BJ (cell line): ENCODE measurements around the gene C6orf62. TPM values are rescaled to one million over a fixed set of nuclear protein-coding genes. Genes with fewer than 3 reads are reported as not detected.
A peak's percentile ranks its signal among the peaks of the same experiment; 100 is the strongest.

Experiments
- CTCF ChIA-PET: fragments of 350-600 bp; formaldehyde crosslinking; extraction: SDS; loops from one replicate; lab custom pipeline; 2021; ENCODE audit warnings: antibody characterized with exemption, inconsistent platforms; lab: Yijun Ruan, JAX
- POLR2A ChIA-PET: fragments of 300-600 bp; sonication (Branson Sonifier 250); formaldehyde crosslinking; extraction: SDS; loops from one replicate; lab custom pipeline; 2021; ENCODE audit warnings: antibody characterized with exemption; lab: Charles Lee
- DNase-seq: peaks from one replicate; pipeline ENCODE4 v3.0.0-alpha.2; 2011; ENCODE audit warnings: low read depth
- H3K27me3 ChIP-seq: 2 replicates; pipeline ENCODE4 v1.6.0; 2011; ENCODE audit warnings: low read length; ENCODE audit not compliant: control insufficient read depth, insufficient read depth
- H3K36me3 ChIP-seq: 2 replicates; pipeline ENCODE4 v1.5.1; 2011; ENCODE audit warnings: low read length; ENCODE audit not compliant: control insufficient read depth, insufficient read depth
- H3K4me3 ChIP-seq: 2 replicates; pipeline ENCODE4 v1.5.1; 2011; ENCODE audit warnings: low read depth, mild to moderate bottlenecking, control low read depth, low read length
- polyA plus RNA-seq: library from polyadenylated mRNA; depleted of rRNA; stranded (reverse); fragments of >200 nt; gene quantifications from 2 replicates; pipeline ENCODE4 v1.2.3, GENCODE V29; 2011
- TF ChIP-seq, protein P1 (sequence below): IDR thresholded peaks from 2 replicates; pipeline ENCODE4 v1.5.1; 2011; ENCODE audit warnings: low read depth, mild to moderate bottlenecking, control low read depth, inconsistent platforms, low read length, moderate library complexity; ENCODE audit not compliant: insufficient read depth

C6orf62 gene
- polyA plus RNA-seq, 1 experiment, result 38.9 TPM

DNA sequence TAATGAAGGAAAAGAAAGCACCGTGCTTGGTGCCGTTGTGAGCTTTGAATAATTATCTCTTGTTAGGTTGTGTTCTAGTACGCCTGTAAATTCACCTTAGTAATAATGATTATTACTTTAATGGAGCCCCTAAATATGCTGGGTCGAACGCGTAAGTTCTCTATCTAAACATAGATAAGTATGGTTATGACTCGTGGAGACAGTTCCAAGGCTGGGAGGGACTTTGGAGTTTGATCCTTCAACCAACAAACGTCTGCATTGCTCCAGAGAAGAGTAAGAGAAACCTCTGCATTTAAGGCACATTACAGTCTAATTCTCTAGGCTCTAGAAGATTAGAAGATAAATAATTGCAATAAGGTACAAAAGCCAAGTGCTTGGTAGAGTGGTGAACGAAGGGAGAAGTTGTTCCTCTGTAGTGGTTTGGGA lies 51.6 kb downstream of the C6orf62 start:
- H3K27me3 ChIP-seq, result no peaks in the 10 kb centered on the region
- ChIA-PET POLR2A (no interaction called here), CTCF (interaction anchor here (0.8 to 3.7 kb wide), 5 partner anchors 13 to 84 kb away, joined by 3 to 10 read pairs (median 3); no protein-coding TSS in a partner anchor)
- DNase-seq, result no peak
- H3K4me3 ChIP-seq, result peak overlapping the region; percentile 94
- H3K36me3 ChIP-seq, result peaks cover 1% of the 10 kb centered on the region
- TF ChIP-seq, protein P1, sequence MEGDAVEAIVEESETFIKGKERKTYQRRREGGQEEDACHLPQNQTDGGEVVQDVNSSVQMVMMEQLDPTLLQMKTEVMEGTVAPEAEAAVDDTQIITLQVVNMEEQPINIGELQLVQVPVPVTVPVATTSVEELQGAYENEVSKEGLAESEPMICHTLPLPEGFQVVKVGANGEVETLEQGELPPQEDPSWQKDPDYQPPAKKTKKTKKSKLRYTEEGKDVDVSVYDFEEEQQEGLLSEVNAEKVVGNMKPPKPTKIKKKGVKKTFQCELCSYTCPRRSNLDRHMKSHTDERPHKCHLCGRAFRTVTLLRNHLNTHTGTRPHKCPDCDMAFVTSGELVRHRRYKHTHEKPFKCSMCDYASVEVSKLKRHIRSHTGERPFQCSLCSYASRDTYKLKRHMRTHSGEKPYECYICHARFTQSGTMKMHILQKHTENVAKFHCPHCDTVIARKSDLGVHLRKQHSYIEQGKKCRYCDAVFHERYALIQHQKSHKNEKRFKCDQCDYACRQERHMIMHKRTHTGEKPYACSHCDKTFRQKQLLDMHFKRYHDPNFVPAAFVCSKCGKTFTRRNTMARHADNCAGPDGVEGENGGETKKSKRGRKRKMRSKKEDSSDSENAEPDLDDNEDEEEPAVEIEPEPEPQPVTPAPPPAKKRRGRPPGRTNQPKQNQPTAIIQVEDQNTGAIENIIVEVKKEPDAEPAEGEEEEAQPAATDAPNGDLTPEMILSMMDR, result no peak

DNA sequence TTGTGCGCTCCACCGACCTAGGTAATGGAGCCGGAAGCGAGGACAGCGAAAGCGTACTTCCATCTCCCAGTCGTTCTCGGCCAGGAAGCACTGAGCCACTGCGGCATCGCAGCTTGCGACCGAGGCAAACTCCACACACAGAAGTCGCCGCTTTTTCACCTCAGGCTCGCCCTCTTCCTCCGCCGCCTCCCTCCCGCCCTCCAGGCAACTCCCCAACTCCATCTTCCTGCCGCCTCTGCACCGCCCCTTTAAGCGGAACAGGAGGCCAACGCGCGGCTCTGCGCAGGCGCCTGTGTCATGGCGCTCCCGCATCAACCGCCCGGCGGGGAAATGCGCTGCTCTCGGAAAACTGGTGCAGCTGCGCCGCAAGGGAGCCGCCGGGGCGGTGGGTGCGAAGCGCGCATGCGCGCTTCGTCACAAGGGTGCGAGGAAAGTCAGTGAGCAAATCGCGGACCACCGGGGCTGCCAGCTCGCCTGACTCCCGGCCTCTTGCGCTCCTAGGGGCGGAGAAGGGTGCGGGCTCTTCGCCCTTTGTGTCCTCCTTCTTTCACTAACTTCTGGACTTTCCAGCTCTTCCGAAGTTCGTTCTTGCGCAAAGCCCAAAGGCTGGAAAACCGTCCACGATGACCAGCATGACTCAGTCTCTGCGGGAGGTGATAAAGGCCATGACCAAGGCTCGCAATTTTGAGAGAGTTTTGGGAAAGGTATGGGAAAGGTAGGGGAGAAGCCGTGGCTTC lies 52.1 kb downstream of the C6orf62 start, which contains the start of the genes ACOT13 and TDP2:
Gene ACOT13 (plus strand): TSS at position 437 of the 737 bp plus-strand sequence. CDS start 187 bp downstream, at position 624.
Gene TDP2 (minus strand): TSS at position 259 of the 737 bp plus-strand sequence. CDS start 37 bp downstream, at position 222.
- TF ChIP-seq, protein P1, result peak; percentile 66
- CTCF ChIA-PET, result interaction anchor here (0.8 to 3.7 kb wide), 5 partner anchors 12 to 83 kb away, joined by 3 to 10 read pairs (median 3); no protein-coding TSS in a partner anchor
- Histone ChIP-seq H3K4me3 (peak within 1 kb of the TSS; percentile 94), H3K27me3 (no peaks in the 10 kb centered on the region), H3K36me3 (peaks cover 3% of the 10 kb centered on the region)
- DNase-seq, result peak; percentile 80
- POLR2A ChIA-PET, result no interaction called here

DNA sequence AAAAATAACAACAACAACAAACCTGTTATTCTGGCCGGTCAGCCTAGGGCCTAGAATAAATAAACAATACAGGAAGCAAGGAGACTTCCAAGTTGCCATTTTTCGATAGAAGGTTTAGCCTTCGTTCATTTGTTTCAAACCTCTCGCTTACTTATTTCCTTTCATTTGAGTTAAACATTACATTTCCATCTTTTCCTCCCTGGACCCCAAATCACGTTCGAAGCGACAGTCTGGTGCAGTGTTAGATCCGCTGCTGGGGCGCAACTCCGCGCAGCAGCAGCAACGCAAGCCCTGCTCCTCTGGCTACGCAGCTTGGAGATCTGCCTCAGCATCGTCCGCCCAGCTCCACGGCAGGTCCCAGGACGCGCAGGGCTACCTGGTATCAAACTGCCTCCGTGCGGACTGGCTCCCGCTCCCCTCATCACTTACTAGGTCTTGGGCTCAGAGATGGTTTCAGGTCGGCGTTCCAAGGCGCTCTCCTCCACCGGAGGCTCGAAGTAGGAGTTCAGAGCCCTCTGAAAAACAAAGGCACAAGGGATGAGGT lies 52.8 kb downstream of the C6orf62 start:
- POLR2A ChIA-PET, result no interaction called here
- Histone ChIP-seq H3K27me3 (no peaks in the 10 kb centered on the region), H3K4me3 (peak overlapping the region; percentile 94), H3K36me3 (peaks cover 3% of the 10 kb centered on the region)
- TF ChIP-seq, protein P1, result no peak
- CTCF ChIA-PET, result interaction anchor here (1.1 to 3.7 kb wide), 5 partner anchors 16 to 85 kb away, joined by 3 to 10 read pairs (median 3); no protein-coding TSS in a partner anchor
- no peak for DNase-seq

DNA sequence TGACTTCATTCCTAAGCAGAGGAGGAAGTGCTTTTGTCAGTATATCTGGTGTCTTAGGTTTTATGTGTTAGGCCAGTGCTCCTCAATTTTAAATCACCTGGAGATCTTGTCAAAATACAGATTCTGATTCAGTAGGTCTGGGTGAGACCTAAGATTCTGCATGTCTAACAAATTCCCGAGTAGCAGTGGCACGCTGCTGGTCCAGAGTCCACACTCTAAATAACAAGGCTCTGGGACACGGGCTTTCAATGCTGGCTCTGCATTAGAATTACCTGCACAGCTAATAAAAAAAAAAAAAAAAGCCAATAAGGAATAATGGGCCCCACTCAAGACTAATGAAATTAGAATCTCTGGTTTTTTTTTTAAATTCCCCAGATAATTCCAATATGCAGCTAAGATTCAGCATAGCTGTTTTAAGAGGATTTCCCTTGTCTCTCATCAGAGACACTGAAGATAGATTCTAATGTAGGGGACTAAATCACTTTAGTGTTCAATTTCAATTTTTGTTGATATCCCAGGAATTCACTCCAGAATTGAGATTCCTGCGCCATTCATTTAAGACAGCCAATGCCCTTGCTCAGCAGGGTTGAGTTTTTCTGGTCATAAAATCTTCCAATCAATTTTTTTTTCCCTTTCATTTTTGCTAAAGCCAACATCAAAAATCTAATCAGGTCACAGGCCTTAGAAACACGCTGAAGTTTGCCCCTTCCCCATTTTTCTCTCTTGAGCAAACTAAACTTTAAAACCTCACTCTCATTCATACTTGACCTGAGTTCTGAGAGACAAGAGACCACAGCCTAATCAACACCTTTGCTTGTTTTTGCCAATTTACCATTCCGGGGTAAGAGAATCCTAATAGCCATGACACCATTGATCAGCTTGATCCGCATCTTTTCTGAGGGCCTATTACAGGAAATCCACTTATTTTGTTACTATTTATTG lies 54.6 kb downstream of the C6orf62 start:
- TF ChIP-seq, protein P1, result no peak
- ChIA-PET POLR2A (no interaction called here), CTCF (interaction anchor here (1.2 kb wide), 1 partner anchor 9 kb away, joined by 3 read pairs; no protein-coding TSS in a partner anchor)
- no peak for DNase-seq
- Histone ChIP-seq H3K4me3 (no peak overlapping the region), H3K36me3 (peaks cover 3% of the 10 kb centered on the region), H3K27me3 (no peaks in the 10 kb centered on the region)
